M059J (cell line): Measurements from ENCODE around the gene ATOH8. TPM values are rescaled to one million over a fixed set of nuclear protein-coding genes. Genes with fewer than 3 reads are reported as not detected.

Experiments used
- DNase-seq: peaks from one replicate; pipeline ENCODE4 v3.0.0-alpha.2; 2012; ENCODE audit warnings: low read depth
- total RNA-seq: library from RNA; depleted of rRNA; stranded (reverse); fragments of >200 nt; shearing (Covaris generic); gene quantifications from 2 replicates; pipeline ENCODE4 v1.2.3, GENCODE V29; 2014

The ATOH8 gene
- total RNA-seq, 1 experiment from 2014 or later: 43.0 TPM

GRCh38 chr2:85718885-85719492 is 34.8 kb upstream of the ATOH8 start:
- no peak for DNase-seq

GRCh38 chr2:85719609-85720240 is 34.1 kb upstream of the ATOH8 start:
- DNase-seq: no peak

- no peak for DNase-seq
Measured at GRCh38 chr2:85720533-85720932, 33.3 kb upstream of the ATOH8 start.

GRCh38 chr2:85721641-85722040 is 32.1 kb upstream of the ATOH8 start:
- DNase-seq: no peak

- DNase-seq: no peak
Measured at GRCh38 chr2:85722519-85722918, 31.3 kb upstream of the ATOH8 start.

- no peak for DNase-seq
Measured at GRCh38 chr2:85723707-85724360, 30.0 kb upstream of the ATOH8 start.

- DNase-seq: no peak
Measured at GRCh38 chr2:85724731-85725181, 29.0 kb upstream of the ATOH8 start.

GRCh38 chr2:85725451-85725850 is 28.3 kb upstream of the ATOH8 start:
- no peak for DNase-seq

- no peak for DNase-seq
Measured at GRCh38 chr2:85727798-85728197, 26.0 kb upstream of the ATOH8 start.

GRCh38 chr2:85728342-85728741 is 25.4 kb upstream of the ATOH8 start:
- no peak for DNase-seq

GRCh38 chr2:85728883-85729824 is 24.6 kb upstream of the ATOH8 start:
- peak; percentile 75 for DNase-seq

- DNase-seq: no peak
Measured at GRCh38 chr2:85729825-85730510, 23.8 kb upstream of the ATOH8 start.

GRCh38 chr2:85730686-85731230 is 23.0 kb upstream of the ATOH8 start:
- DNase-seq: no peak

GRCh38 chr2:85731606-85732005 is 22.2 kb upstream of the ATOH8 start:
- no peak for DNase-seq

GRCh38 chr2:85732467-85733120 is 21.2 kb upstream of the ATOH8 start:
- no peak for DNase-seq

GRCh38 chr2:85733121-85733960 is 20.4 kb upstream of the ATOH8 start:
- no peak for DNase-seq

GRCh38 chr2:85734015-85734414 is 19.8 kb upstream of the ATOH8 start:
- no peak for DNase-seq

- no peak for DNase-seq
Measured at GRCh38 chr2:85734942-85735608, 18.7 kb upstream of the ATOH8 start.

GRCh38 chr2:85735691-85736090 is 18.1 kb upstream of the ATOH8 start:
- no peak for DNase-seq
